IPS-20b (cell line): Measurements from ENCODE around the gene LCE1A.

Experiments
- H3K27ac ChIP-seq: one replicate; pipeline ENCODE4 v1.5.1; 2013; ENCODE audit warnings: low read length
- H3K27me3 ChIP-seq: 2 replicates; pipeline ENCODE4 v1.6.1; 2013; ENCODE audit warnings: mild to moderate bottlenecking, low read length, inconsistent platforms; ENCODE audit not compliant: insufficient read depth
- H3K36me3 ChIP-seq: 2 replicates; pipeline ENCODE4 v1.6.1; 2013; ENCODE audit warnings: low read depth, mild to moderate bottlenecking, inconsistent platforms, low read length, moderate library complexity; ENCODE audit not compliant: insufficient read depth
- H3K4me1 ChIP-seq: 2 replicates; pipeline ENCODE4 v1.6.1; 2013; ENCODE audit warnings: mild to moderate bottlenecking, control low read depth, inconsistent platforms, low read length, moderate library complexity; ENCODE audit not compliant: insufficient read depth
- H3K4me3 ChIP-seq: 2 replicates; pipeline ENCODE4 v1.5.1; 2013; ENCODE audit warnings: mild to moderate bottlenecking, low read length, inconsistent platforms
- H3K9ac ChIP-seq: 2 replicates; pipeline ENCODE4 v1.6.1; 2013; ENCODE audit warnings: low read depth, mild to moderate bottlenecking, inconsistent platforms, low read length, moderate library complexity
- H3K9me3 ChIP-seq: 2 replicates; pipeline ENCODE4 v1.6.1; 2013; ENCODE audit warnings: mild to moderate bottlenecking, low read depth, low read length, inconsistent platforms; ENCODE audit not compliant: insufficient read depth

The LCE1A gene, protein sequence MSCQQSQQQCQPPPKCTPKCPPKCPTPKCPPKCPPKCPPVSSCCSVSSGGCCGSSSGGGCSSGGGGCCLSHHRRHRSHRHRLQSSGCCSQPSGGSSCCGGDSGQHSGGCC

DNA sequence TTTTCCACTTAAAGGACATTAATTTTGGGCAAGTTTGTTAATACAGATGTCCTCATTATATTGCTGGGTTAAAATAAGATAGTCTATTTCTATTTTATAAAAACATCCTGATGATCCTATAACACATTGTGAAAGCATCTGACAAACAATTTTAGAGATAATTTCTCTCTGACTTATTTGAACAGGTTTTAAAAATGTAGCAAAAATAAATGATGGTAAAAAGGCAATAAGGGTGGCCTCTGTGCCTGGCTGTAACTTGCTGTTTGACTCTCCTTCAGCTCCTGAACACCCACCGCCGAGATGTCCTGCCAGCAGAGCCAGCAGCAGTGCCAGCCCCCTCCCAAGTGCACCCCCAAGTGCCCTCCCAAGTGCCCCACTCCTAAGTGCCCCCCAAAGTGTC lies at the start of gene LCE1A:
Gene LCE1A, plus strand, starts transcription at position 301 of the 400 bp plus-strand sequence. Its CDS starts 0 bp downstream, at position 301.
- H3K4me1 ChIP-seq: no peaks in the 10 kb centered on the region
- no peak within 1 kb of the TSS for H3K9ac ChIP-seq
- H3K27me3 ChIP-seq: no peaks in the 10 kb centered on the region
- no peak within 1 kb of the TSS for H3K4me3 ChIP-seq
- H3K36me3 ChIP-seq: no peaks in the 10 kb centered on the region
- no peak within 1 kb of the TSS for H3K27ac ChIP-seq
- peaks cover 46% of the 10 kb centered on the region for H3K9me3 ChIP-seq

DNA sequence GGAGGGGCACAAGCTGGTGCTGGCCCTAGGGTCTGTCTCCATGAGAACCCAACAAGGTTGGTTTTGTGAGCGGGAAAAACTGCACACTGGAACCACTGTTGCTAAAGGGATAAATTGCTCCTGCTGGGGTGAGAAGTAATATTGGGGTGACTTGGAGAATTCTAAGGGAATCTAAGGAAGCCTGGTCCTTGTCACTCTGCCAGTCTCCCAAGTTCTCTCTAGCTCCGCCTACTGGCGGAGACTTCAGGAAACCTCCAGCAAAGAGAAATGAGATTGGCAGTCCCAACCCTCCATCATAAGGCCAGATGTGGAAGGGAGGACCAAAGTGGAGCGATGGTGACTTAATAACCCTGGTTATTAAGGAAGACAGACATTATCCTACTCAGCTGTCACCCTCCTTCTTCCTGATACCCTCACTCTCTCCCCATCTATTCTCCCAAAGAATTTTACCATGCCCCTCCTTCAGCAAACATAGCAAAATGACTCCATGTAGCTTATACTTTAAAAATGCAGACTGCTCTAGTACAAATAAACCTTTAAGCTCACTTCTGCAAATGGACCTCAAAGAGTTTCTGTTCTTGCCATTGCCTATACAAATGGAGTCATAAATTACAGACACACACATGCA lies 49.6 kb upstream of the LCE1A start:
- Histone ChIP-seq H3K9ac (no peak overlapping the region), H3K27ac (no peak overlapping the region), H3K27me3 (no peaks in the 10 kb centered on the region), H3K4me1 (no peaks in the 10 kb centered on the region), H3K4me3 (no peak overlapping the region), H3K9me3 (peaks cover 36% of the 10 kb centered on the region), H3K36me3 (no peaks in the 10 kb centered on the region)

DNA sequence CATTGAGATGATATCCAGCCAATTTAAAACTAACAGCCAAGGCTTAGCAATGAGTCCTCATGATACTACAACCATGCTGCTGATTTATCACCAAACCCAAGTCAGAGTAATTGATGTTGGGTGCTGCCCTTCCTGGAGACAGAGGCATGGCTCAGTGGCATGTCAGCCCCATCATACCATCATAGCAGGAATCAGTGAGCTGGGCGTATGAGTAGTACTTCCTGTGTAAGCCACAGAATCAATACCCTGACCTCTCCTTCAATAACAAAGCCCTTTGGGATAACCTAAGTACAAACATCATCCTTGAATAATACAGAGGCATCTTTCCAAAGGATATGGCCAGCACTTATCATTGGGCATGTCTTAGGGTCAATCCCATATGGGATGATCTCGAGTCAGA lies 44.2 kb upstream of the LCE1A start:
- H3K4me1 ChIP-seq: no peaks in the 10 kb centered on the region

DNA sequence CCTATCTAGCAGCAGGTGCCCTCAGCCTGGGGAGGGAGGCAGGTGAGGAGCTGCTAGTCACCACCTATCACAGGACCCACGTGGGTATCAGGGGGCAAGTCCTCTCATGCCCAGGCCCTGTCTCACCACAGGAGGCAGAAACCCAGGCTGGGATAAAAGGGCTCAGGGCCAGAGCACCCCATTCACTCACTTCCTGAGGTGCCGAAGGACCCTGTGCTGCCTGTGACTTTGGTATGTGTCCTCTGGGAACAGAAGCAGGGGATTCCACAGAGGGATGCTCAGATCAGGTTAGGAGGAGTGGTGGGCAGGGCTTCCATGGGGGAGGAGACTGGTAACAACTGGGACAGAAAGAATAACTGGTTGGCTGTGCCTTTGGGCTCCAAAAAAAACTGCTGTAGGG lies 41.2 kb upstream of the LCE1A start, which contains the start of gene LCE1E:
Gene LCE1E, plus strand, starts transcription at position 181 of the 400 bp plus-strand sequence. CDS start 1,043 bp downstream, outside the sequence.
- peaks cover 35% of the 10 kb centered on the region for H3K9me3 ChIP-seq
- H3K9ac ChIP-seq: no peak within 1 kb of the TSS
- H3K27ac ChIP-seq: no peak within 1 kb of the TSS
- H3K36me3 ChIP-seq: no peaks in the 10 kb centered on the region
- no peaks in the 10 kb centered on the region for H3K4me1 ChIP-seq
- no peaks in the 10 kb centered on the region for H3K27me3 ChIP-seq
- no peak within 1 kb of the TSS for H3K4me3 ChIP-seq

More for the DNA sequence above, 44.2 kb upstream of the LCE1A start:
- Histone ChIP-seq H3K27ac (no peak overlapping the region), H3K36me3 (no peaks in the 10 kb centered on the region), H3K4me3 (no peak overlapping the region), H3K9ac (no peak overlapping the region), H3K27me3 (no peaks in the 10 kb centered on the region), H3K9me3 (peaks cover 47% of the 10 kb centered on the region)

DNA sequence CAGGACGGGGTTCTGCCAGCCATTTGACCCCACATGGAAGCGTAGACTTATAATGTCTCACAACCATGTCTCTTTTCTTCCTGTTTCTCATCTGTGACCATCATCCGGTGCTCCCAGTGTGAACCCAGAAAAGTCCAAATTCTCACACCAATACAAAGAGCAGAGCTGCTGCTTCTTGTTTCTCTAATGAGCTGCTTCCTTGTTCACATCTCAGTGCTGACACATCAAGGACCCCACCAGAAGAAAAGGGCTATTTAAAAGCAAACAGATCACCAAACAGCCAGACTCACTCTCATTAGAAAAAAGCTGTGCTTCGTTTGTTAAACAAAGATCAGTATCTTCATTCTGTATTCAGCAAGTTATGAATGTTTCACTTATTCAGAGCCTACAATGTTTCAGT lies 31.6 kb upstream of the LCE1A start:
- no peaks in the 10 kb centered on the region for H3K36me3 ChIP-seq
- H3K27me3 ChIP-seq: no peaks in the 10 kb centered on the region
- H3K27ac ChIP-seq: no peak overlapping the region
- no peak overlapping the region for H3K4me3 ChIP-seq
- H3K9me3 ChIP-seq: peaks cover 1% of the 10 kb centered on the region; the same call in 1 of the 2 replicates
- H3K9ac ChIP-seq: no peak overlapping the region
- H3K4me1 ChIP-seq: no peaks in the 10 kb centered on the region

DNA sequence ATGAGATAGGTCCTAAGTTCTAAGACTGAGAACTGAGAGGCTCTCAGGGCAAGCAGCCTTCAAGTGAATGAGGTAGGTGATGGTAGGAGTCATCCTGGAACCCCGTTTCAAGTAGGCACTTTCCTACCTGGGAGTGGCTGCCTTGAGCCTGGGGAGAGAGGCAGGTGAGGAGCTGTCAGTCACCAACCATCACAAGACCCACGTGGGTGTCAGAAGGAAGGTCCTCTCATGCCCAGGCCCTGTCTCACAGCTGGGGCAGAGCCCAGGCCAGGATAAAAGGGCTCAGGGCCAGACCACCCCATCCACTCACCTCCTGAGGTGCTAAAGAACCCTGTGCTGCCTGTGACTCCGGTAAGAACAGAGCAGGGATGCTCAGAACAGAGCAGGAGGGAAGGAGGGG lies 30.9 kb upstream of the LCE1A start, which contains the start of gene LCE1D:
Gene LCE1D, plus strand, starts transcription at position 301 of the 400 bp plus-strand sequence. CDS start 1,074 bp downstream, outside the sequence.
- H3K27me3 ChIP-seq: no peaks in the 10 kb centered on the region
- peaks cover 4% of the 10 kb centered on the region; the same call in 1 of the 2 replicates for H3K9me3 ChIP-seq

DNA sequence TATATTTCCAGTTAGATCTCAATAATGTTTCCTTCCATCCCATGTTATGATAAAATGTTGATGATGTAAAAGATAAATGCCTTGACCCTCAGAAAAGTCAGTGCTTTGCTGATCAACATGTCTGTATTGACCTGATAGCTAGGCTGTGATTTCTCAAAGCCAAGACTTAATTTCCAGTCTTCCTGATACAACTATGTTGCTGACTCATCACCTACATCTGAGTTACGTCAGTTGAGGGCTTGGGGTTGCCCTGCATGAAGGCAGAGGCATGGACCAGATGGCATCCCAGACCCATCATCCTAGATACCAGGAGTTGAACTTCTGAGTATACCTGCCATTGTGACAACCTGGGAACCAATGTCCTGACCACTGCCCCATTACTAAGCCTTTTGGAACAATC lies 25.9 kb upstream of the LCE1A start:
- Histone ChIP-seq H3K27me3 (no peaks in the 10 kb centered on the region), H3K4me1 (no peaks in the 10 kb centered on the region), H3K9me3 (peaks cover 39% of the 10 kb centered on the region), H3K36me3 (no peaks in the 10 kb centered on the region), H3K27ac (no peak overlapping the region), H3K9ac (no peak overlapping the region), H3K4me3 (no peak overlapping the region)

More for the DNA sequence above, 30.9 kb upstream of the LCE1A start, which contains the start of gene LCE1D:
- H3K36me3 ChIP-seq: no peaks in the 10 kb centered on the region
- no peak within 1 kb of the TSS for H3K9ac ChIP-seq
- H3K27ac ChIP-seq: no peak within 1 kb of the TSS
- H3K4me1 ChIP-seq: no peaks in the 10 kb centered on the region
- no peak within 1 kb of the TSS for H3K4me3 ChIP-seq

DNA sequence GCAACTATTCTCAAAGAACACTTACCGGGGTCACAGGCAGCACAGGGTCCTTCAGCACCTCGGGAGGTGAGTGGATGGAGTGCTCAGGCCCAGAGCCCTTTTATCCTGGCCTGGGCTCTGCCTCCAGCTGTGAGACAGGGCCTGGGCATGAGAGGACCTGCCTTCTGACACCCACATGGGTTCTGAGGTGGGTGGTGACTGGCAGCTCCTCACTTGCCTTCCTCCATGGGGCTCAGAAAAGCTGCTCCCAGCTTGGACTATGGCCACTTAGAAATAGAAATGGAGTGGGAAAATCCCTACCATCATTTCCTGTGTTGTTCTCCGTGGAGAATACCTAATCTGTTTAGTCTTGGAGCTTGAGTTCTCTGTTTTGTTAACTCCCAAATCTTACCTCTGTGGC lies 20.7 kb upstream of the LCE1A start, which contains the start of gene LCE1C:
Gene LCE1C, minus strand, starts transcription at position 76 of the 400 bp plus-strand sequence. CDS start 1,173 bp downstream, outside the sequence.
- no peak within 1 kb of the TSS for H3K9ac ChIP-seq
- no peaks in the 10 kb centered on the region for H3K27me3 ChIP-seq
- no peak within 1 kb of the TSS for H3K4me3 ChIP-seq
- no peak within 1 kb of the TSS for H3K27ac ChIP-seq
- H3K36me3 ChIP-seq: no peaks in the 10 kb centered on the region
- peaks cover 56% of the 10 kb centered on the region for H3K9me3 ChIP-seq
- no peaks in the 10 kb centered on the region for H3K4me1 ChIP-seq

DNA sequence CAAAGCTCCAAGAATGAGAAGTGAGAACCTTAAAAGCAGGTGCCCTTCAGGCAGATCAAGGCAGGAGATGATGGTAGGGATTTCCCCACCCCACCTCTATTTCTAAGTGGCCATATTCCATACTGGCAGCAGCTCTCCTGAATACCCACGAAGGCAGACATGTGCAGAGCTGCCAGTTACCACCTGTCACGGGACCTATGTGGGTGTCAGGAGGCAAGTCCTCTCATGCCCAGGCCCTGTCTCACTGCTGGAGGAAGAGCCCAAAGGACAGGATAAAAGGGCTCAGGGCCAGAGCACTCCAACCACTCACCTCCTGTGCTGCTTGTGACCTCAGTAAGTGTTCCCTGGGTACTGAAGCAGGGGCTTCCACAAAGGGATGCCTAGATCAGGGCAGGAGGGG lies 16.2 kb upstream of the LCE1A start:
- H3K36me3 ChIP-seq: no peaks in the 10 kb centered on the region
- H3K27ac ChIP-seq: no peak overlapping the region
- H3K4me1 ChIP-seq: no peaks in the 10 kb centered on the region
- no peak overlapping the region for H3K9ac ChIP-seq
- H3K27me3 ChIP-seq: no peaks in the 10 kb centered on the region
- no peak overlapping the region for H3K4me3 ChIP-seq
- H3K9me3 ChIP-seq: peaks cover 51% of the 10 kb centered on the region

DNA sequence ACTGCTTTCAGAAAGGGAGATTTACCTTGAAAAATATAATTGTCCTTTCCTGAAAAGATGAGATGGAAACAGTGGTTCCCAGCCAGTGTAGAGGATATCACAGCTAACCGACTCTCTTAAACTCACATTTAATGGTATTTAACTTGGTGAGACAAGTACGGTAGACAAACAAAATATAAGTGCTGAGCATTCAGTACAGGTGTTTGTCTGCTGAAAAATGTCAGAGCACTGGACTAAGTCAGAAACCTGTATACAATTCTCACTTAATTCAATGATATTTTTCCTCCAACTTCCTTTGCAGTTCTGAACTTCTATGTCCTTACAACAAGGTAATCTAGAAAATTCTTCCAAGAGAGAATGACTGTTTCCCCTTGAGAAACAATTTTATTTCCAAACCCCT lies 15.6 kb upstream of the LCE1A start, which contains the start of gene LCE1B:
Gene LCE1B, plus strand, starts transcription at position 301 of the 400 bp plus-strand sequence. CDS start 476 bp downstream, outside the sequence.
- Histone ChIP-seq H3K9me3 (peaks cover 48% of the 10 kb centered on the region), H3K27ac (no peak within 1 kb of the TSS), H3K27me3 (no peaks in the 10 kb centered on the region), H3K9ac (no peak within 1 kb of the TSS), H3K36me3 (no peaks in the 10 kb centered on the region), H3K4me1 (no peaks in the 10 kb centered on the region), H3K4me3 (no peak within 1 kb of the TSS)

DNA sequence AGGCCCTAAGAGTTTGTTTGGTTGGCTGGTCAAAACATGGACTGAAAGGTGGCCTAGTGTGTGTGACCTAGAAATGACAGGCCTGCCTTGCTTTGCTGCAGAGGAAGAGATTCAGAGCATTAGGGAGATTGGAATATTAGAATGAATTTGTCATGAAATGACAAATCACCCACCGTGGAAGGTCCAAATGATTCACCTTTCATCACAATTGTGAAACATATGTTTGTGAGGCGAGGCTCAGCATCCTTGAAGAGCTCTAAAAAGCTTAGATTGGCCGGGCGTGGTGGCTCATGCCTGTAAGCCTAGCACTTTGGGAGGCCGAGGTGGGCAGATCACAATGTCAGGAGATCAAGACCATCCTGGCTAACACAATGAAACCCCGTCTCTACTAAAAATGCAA lies 10.0 kb upstream of the LCE1A start:
- Histone ChIP-seq H3K4me1 (no peaks in the 10 kb centered on the region), H3K27me3 (no peaks in the 10 kb centered on the region), H3K4me3 (no peak overlapping the region), H3K36me3 (no peaks in the 10 kb centered on the region), H3K27ac (no peak overlapping the region), H3K9me3 (peaks cover 33% of the 10 kb centered on the region), H3K9ac (no peak overlapping the region)

DNA sequence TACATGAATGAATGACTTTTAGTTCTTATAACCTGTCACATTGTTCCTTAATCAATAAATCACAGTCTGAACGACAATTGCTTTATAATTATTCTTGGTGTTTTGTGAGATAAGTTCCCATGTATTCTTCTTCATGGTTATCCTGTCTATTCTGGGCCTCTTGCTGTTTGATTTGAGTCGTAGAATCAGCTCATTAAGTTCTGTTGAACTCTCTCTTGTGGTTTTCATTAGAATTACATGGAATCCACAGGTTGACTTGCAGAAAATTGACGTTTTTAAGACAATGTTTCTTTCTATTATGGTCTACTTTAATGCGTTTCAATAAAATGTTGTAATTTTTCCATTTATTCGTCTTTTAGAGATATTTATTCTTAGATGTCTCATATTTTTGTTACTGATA lies 4.0 kb upstream of the LCE1A start:
- Histone ChIP-seq H3K4me3 (no peak overlapping the region), H3K27ac (no peak overlapping the region), H3K36me3 (no peaks in the 10 kb centered on the region), H3K9ac (no peak overlapping the region), H3K4me1 (no peaks in the 10 kb centered on the region), H3K9me3 (peaks cover 28% of the 10 kb centered on the region), H3K27me3 (no peaks in the 10 kb centered on the region)
